ENCODE data around the gene LCN1.
"Not testable (repeated sequence)": the region's sequence is repeated elsewhere in the genome, so short reads cannot be mapped to it uniquely, and the experiment has no call there.

LCN1 gene

GRCh38 chr9:135522137-135522877, 1.1 kb downstream of the LCN1 start:
- no peak for DNase-seq (ENCODE audit: low read depth in 2 of 2)

DNA sequence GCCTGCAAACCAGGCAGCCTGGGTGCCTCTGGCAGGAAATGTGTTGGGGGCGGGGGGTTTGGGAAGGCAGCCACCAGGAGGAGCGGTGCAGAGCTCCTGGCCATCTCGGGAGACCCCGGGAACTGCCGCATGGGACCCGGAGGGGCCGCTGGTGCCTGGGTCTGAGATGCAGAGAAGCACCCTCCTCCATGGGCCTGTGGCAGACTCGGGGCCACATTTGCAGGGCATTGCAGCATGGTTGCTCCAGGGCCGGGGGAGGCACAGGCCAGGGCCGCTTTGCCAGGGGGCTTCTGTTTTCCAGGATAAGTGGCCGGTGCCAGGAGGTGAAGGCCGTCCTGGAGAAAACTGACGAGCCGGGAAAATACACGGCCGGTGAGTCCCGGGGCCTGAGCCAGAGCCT, 1.7 kb downstream of the LCN1 start:
- no peak for DNase-seq (ENCODE audit: low read depth in 2 of 2)

GRCh38 chr9:135523521-135524129, 2.4 kb downstream of the LCN1 start:
- DNase-seq (ENCODE audit: low read depth in 2 of 2), result no peak

- no peak for DNase-seq (ENCODE audit: low read depth in 2 of 2)
Measured at GRCh38 chr9:135524130-135524861, 3.1 kb downstream of the LCN1 start.

DNA sequence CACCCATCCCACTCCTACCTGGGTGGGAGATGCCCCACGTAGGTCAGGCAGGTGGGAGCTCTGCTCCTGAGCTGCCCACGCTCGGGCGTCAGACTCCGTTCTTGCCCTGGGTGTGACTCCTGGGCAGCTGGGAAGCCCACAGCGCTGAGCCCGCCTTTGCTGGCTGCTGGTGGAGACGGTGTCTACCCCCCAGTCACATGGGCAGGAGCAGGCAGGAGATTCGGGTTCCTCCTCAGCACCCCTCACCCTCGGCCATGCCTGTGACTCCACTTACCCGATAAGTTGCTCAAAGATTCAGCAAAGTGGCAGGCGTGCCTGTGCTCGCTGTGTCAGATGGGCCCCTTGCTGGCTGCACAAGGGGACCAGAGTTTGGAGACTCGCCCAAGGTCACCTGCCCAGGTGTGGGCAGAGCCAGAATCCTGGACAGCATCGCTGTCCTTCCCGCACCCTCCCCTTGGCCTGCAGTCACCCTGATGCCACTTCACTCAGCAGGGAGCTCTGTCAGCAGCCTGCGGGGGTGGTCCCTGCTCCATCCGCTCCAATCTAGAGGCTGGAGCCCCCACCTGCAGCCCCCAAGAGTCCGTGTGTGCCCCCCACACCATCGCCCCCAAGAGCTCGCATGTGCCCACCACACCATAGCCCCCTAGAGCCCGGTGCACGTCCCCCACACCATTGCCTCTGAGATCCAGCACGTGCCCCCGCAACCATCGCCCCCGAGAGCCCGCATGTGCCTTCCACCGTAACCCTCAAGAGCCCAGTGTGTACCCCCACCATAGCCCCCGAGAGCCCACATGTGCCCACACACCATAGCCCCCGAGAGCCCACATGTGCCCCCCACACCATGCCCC, 4.2 kb downstream of the LCN1 start:
- DNase-seq (ENCODE audit: low read depth in 2 of 2), result no peak

GRCh38 chr9:135526089-135526729, 5.0 kb downstream of the LCN1 start:
- no peak for DNase-seq (ENCODE audit: low read depth in 2 of 2)

GRCh38 chr9:135526730-135527571, 5.7 kb downstream of the LCN1 start:
- no peak for DNase-seq (ENCODE audit: low read depth in 2 of 2)

- DNase-seq (ENCODE audit: low read depth in 2 of 2), result not testable (repeated sequence)
Measured at GRCh38 chr9:135528842-135529435, 7.7 kb downstream of the LCN1 start.

GRCh38 chr9:135530146-135530545, 8.9 kb downstream of the LCN1 start:
- no peak for DNase-seq (ENCODE audit: low read depth in 2 of 2)

DNA sequence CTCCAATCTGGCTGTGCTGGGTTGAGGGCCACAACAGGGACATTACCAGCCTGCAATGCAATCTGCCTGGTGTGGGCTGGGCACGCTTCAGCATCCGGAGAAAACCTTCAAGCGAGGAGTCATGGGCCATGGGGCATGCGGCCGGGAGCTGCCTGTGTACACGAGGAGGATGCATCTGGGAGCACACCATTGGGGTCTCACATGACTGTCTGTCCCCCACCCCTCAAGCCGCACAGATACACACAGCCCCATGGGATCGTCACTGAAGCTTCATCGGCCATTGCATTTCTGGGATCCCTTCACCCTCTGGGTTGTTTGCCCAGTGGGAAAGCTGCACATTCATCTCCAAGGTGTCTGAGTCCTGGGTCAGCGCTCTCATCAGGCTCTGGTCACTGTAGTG, 9.9 kb downstream of the LCN1 start:
- DNase-seq (ENCODE audit: low read depth in 2 of 2), result no peak

- no peak for DNase-seq (ENCODE audit: low read depth in 2 of 2)
Measured at GRCh38 chr9:135533113-135533512, 11.9 kb downstream of the LCN1 start.

- DNase-seq (ENCODE audit: low read depth in 2 of 2), result no peak
Measured at GRCh38 chr9:135533674-135534073, 12.4 kb downstream of the LCN1 start.

- not testable (repeated sequence) for DNase-seq (ENCODE audit: low read depth in 2 of 2)
Measured at GRCh38 chr9:135534192-135534711, 13.0 kb downstream of the LCN1 start.

DNA sequence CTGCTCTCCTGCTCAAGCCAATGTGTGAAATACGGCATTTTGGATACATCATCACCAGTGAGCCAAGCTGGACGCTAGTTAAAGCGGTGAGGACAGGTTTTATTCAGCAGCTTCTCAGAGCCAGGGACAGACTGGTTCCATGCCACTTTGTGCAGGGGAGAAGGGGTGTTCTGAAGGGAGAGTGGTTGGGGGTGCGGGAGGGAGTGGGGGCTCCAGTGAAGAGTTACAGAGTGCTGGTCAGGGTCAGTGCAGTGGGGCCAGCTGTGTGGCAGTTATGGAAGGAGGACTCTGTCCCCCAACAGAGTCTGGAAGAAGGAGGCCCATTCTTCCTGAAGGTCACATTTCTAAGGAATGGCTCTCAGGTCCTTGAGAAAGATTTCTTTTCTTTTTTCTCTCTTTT, 13.6 kb downstream of the LCN1 start:
- not testable (repeated sequence) for DNase-seq (ENCODE audit: low read depth in 2 of 2)

GRCh38 chr9:135535631-135536030, 14.4 kb downstream of the LCN1 start:
- not testable (repeated sequence) for DNase-seq (ENCODE audit: low read depth in 2 of 2)

- no peak for DNase-seq (ENCODE audit: low read depth in 2 of 2)
Measured at GRCh38 chr9:135536216-135536615, 15.0 kb downstream of the LCN1 start.

DNA sequence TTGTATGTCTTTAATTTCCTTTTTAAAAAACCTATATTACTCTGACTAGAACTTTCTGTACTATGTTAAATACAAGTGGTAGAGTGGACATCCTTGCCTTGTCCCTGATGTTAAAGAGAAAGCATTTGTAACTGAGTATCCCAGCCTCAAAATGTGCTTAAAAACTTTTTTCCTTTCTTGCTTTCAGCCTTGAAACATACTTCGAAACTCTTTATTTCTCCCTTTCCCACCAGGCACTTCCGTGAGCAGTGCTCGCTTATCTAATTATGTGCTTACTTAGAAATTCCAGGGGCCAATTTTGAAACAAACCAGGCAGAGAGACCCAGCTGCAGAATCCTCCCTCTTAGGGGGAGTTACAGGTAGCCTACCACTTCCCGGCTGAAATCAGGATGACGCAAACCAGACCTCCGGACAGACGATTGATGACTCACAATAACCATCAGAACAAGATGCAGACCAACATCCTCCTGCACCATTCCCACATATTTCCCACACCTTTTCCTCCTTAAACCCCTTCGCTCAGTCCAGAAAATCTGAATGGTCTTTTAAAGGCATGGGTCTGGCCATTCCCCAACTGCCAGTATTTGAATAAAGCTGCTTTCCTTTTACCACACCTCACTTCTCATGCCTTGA, 22.1 kb downstream of the LCN1 start:
- DNase-seq (ENCODE audit: low read depth in 2 of 2), result not testable (repeated sequence)

- no peak for DNase-seq (ENCODE audit: low read depth in 2 of 2)
Measured at GRCh38 chr9:135544981-135545635, 23.9 kb downstream of the LCN1 start.

Data from stimulated activated CD8-positive, alpha-beta memory T cell treated with anti-CD3 and anti-CD28 coated beads, Interleukin-7, amount 100 ng/mL, for 1 hour (primary cell).